ENCODE measurements around the gene CMKLR1.

Gene CMKLR1

DNA sequence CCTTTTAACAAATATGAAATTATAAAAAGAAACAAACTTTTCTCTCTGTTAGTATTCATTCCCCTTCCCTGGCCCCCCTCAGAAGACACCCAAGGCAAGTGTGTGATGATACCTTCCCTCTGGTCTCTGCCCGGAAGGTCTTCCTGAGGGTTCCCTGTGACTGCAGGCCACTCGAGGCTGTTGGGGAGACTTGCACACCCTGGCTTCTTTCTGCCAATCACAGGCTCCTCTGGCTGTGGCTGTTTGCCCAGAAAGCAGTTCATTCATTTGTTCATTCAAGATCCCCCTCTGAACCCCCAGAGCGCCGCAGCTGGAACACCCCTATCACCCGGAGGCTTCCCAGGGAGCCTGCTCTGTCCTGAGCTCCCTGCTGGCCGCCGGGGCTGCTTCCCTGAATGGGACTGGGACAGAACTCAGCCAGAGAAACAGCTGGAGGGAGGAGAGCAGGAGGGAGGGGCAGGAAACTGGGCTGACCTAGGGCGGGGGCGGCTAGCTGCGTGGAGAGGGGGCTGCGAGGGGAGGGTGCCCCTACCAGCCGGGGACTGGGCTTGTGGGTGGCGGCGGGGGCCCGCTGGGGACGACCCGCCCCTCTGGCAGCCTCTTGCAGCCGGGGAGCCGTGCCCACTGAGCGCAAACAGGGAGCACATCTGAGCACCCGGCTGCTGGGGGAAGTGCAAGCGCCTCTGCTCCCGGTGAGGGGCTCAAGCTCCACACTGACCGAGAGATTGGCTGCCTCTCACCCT is at the start of gene CMKLR1:
TSS of gene CMKLR1 (minus strand) at position 397 of the 743 bp plus-strand sequence. CDS start 45,720 bp downstream, outside the sequence.
- DNase-seq, result no peak

DNA sequence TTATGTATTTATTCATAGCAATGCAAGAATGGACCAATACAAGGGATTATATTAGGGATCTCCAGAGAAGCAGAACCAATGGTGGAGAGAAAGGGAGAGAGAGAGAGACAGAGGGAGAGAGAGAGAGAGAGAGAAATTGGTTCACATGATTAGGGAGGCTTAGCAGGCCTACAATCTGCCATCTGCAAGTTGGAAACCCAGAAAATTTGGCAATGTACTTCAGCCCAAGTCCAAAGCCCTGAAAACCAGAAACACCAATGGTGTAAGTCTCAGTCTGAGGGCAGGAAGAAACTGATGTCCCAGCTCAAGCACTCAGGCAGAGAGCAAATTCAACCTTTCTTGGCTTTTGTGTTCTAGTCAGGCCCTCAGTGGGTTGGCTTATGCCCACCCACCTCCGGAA is 48.7 kb upstream of the CMKLR1 start:
- no peak for DNase-seq

DNA sequence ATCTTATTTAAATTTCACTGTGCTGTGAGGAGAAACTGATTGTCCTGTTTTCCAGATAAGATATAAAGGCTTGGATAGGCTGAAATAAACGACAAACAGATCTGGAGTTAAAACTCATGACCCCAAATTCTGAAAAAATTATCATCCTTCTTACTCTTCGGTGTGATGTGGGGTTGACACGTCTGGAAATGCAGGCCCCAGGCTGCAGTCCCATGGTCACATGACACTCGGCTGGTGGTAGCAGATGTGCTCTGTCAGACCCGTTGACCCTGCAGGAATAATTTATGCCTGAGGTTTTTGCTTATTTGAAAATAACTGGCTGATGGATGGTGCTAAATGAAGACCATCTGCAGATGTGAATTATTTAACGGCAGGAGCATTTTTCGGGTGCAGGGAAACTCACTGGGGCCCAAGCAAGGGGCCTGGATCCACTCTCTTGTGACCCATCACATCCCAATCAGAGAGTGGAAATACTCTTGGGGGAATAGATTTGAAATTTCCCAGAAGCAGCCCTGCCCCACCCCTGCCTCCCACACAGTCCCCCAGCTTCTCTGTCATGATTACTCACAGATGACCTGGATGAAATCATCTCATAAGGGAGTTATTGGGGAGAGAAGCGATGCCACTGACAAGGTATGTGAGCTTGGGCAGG is 47.7 kb upstream of the CMKLR1 start:
- DNase-seq, result no peak

GRCh38 chr12:108382437-108382801 is 43.3 kb upstream of the CMKLR1 start:
- no peak for DNase-seq

DNA sequence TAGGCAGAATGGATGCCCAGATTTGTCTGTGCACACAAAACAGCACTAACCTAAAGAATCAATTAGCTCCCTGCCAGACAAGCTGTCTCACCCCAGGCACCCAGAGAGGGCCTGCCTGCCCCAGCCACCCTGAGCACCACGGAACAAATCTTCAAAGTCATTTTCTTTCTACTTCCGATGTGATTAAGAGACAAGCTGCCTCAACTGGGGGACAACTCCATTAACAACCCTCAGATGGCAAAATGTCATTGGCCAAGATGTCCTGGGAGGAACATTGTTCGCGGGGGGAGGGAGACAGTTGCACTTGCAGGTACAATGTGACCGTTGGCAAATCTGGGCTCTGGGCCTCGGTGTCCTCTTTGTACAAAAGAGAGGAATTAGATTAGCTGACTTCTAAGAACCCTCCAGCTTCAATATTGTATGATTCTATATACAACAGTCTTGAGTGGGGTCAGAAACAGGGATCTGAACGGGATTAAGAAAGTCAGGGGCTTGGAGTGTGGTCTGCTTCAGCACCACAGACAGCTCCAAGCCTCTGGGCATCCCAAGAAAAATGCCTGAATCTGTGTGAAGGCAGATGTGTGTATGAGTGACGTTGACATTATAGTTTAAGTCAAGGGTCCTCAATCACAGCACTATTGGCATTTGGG is 42.8 kb upstream of the CMKLR1 start:
- DNase-seq, result peak; percentile 25

DNA sequence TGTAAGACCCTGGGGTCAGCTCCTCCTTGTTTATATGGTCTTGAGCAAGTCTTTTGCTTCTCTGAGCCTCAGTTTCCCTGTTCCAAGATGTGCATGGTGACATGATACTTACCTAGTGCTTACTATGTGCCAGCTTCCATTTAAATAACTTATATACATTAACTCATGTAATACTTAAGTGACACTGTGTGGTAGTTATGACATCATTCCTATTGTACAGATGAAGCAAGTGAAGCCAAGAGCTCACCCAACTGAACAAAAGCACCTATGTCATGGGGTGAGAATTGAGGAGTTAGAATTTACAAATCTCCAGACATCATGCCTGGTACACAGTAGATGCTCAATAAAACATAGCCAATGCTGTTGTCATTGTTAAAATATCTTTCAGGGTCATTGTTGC is 41.3 kb upstream of the CMKLR1 start:
- DNase-seq, result no peak

- no peak for DNase-seq
These were observed 40.7 kb upstream of the CMKLR1 start for GRCh38 chr12:108379823-108380222.

DNA sequence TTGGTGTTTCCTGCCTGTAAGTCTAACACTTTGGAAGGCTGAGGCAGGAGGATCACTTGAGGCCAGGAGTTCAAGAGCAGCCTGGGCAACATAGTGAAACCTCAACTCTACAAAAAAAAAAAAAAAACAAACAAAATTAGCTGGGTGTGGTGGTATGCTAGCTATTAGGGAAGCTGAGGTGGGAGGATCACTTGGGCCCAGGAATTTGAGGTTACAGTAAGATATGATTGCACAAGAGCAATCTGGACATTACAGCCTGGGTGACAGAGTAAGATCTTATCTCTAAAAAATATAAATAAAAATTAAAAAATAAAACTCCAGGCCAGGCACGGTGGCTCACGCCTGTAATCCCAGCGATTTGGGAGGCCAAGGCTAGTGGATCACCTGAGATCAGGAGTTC is 39.8 kb upstream of the CMKLR1 start:
- DNase-seq, result no peak

DNA sequence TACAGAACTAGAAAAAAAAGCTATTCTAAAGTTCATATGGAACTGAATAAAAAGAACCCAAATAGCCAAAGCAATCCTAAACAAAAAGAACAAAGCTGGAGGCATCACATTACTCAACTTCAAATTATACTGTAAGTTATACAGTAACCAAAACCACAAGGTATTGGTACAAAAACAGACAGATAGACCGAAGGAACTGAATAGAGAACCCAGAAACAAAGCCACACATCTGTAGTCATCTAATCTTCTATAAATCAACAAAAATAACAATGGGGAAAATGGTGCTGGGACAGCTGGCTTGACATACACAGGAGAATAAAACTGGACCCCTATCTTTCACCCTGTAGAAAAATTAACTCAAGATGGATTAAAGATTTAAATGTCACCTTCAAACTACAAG is 38.1 kb upstream of the CMKLR1 start:
- no peak for DNase-seq

DNA sequence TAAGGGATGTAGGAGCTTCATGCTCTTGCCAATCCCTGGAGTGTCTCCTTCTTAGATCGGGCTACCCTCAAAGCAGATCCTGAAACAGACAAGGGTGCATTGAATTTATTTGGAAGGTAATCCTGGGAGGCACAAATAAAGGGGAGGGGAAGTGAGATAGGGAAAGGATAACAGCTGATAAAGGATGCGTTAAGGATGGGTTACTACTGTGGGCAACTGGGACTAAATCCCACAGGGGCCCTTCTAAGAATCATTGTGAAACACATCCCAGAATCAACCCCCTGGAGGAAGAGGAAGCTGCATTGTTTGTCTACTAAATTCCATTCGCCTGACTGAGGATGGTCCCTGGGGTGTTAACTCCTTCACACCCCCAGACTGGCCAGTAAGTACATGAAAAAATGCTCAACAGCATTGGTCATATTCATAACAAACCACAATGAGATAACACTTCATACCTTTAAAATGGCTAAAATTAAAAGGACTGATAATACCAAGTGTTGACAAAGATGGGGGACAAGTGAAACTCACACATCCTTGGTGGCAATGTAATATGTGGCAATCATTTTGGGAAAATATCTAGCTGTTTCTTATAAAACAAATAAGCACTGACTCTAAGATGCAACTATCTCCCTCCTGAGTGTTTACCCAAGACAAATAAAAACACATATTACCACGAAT is 37.0 kb upstream of the CMKLR1 start:
- peak; percentile 53 for DNase-seq

DNA sequence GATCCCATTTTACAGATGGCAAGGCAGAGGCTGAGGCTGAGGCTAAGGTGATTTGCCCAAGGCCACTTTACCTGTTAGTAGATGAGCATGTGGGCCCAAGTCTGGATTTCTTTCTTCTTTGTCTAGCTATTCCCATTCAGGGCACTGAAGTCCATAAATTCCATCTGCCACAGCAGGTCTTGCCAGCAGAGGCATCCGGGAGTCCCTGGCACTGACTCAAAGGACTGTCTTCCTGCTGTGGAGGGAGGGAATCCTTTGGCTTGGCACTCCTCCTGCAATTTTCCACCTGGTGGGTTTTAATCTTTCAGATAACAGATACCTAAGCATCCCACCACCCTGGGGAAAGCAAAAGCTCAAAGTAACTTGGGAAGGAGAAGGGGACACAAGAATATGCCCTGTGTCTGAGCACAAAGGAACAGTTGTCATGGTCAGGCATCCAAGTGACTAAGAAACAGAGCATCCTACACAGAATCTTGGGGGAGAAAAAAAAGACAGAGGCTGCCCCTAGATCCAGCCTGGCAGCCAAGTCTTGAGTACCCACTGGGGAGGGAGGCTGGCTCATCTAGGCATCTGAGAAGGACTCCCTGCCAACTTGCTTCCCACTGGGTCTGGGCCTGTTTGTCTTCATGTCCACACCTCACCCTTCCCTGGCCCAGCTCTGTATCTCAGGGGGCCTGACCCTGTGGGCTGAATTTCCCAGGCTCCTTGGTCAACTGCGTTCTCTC is 35.6 kb upstream of the CMKLR1 start:
- DNase-seq, result no peak

- DNase-seq, result no peak
These were observed 34.0 kb upstream of the CMKLR1 start for GRCh38 chr12:108373111-108373510.

- DNase-seq, result peak; percentile 75
These were observed 32.8 kb upstream of the CMKLR1 start for GRCh38 chr12:108371801-108372344.

- no peak for DNase-seq
These were observed 31.3 kb upstream of the CMKLR1 start for GRCh38 chr12:108370415-108370814.

DNA sequence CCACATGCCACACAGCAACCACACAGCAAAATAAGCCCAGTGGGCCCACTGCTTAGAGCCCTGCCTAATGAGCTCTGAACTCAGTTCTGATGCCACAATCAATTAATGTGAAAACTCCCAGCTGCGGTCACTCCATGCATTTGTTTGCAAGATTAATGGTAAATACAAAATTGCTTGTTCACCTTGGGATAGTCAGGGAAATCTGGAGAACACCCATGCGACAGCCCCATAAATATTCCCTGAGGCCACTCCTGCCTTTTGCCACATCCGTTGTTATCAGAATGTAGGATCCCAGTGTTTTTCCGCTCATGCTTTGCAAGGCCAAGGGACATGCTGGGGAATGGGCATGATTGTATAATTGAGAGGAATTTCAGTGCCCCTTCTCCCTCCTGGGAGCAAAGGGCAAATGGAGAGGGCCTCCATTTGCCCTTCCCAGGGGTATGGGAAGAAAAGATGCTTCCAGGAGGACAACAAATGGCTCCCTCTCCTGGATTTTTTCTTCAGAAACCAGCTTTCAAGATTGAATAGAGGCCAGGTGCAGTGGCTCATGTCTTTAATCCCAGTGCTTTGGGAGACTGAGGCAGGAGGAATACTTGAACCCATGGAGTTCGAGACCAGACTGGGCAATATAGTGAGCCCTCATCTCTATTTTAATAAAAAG is 30.8 kb upstream of the CMKLR1 start:
- no peak for DNase-seq

DNA sequence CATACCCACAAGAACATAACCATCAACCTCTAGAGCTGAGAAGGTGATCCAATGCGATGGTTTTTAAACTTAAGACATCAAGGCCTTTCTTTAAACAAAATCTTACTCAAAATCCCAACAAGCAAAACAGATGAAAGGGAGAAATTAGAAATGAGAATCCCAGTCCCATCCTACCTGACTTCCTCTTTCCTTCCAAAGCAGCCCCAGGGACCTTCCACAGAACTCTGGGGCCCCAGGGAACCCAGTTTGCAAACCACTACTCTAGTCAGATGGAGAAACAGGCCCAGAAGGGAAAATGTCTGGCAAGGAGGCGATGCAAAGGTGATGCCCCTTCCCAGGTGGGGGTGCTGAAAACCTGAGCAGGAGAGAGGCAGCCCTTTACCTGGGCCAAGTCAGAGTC is 29.0 kb upstream of the CMKLR1 start:
- DNase-seq, result no peak

GRCh38 chr12:108367436-108367835 is 28.3 kb upstream of the CMKLR1 start:
- peak; percentile 27 for DNase-seq

GRCh38 chr12:108365324-108365723 is 26.2 kb upstream of the CMKLR1 start:
- DNase-seq, result no peak

DNA sequence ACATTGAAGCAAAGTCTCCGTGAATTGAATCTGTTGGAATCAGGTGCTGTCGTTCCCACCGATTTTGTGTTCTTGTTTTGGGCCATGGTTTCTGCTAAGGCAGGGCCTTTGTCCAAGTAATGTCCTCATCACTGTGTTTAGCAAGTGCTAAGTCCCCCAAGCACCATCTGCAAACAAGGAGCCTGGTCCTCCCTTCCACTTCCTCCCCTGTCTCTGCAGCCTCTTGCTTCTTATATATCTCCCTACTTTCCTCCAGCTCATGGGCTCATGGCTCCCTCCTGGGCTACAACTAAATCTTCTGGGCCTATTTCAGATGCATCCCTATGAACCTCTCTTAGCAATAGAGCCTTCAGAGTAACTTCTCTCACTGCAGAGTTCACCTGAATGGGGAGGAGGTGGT is 25.8 kb upstream of the CMKLR1 start:
- no peak for DNase-seq

- DNase-seq, result no peak
These were observed 24.5 kb upstream of the CMKLR1 start for GRCh38 chr12:108363565-108363964.

DNA sequence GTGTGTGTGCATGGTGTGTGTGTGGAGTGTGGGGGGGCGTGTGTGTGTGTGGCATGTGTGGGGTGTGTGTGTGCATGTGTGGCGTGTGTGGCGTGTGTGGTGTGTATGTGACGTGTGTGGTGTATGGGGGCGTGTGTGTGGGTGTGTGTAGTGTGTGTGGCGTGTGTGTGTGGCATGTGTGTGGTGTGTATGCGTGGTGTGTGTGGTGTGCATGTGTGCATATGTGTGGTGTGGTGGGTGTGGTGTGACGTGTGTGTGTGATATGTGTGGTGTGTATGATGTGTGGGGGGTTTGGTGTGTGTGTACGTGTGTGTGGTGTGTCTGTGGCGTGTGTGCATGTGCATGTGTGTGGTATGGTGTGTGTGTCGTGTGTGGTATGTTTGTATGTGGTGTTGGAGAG is 24.1 kb upstream of the CMKLR1 start:
- no peak for DNase-seq

- no peak for DNase-seq
These were observed 22.5 kb upstream of the CMKLR1 start for GRCh38 chr12:108361606-108362005.
